PC-3 (cell line): ENCODE measurements around the gene UGT1A4.

ENCODE experiments used
- EZH2 ChIP-seq: fragments of 300-600 bp; sonication (generic); IDR thresholded peaks from one replicate; pipeline ENCODE4 v1.6.1; 2017; ENCODE audit warnings: antibody characterized with exemption, mild to moderate bottlenecking, low read length; ENCODE audit not compliant: unreplicated experiment
- EZH2phosphoT487 ChIP-seq: fragments of 300-600 bp; sonication (generic); IDR thresholded peaks from 2 replicates; pipeline ENCODE4 v1.6.1; 2018; ENCODE audit warnings: mild to moderate bottlenecking, antibody characterized with exemption, low read length, borderline replicate concordance
- TF ChIP-seq, protein P1 (sequence below): fragments of 300-600 bp; sonication (generic); conservative IDR thresholded peaks from 2 replicates; pipeline ENCODE4 v1.5.1; 2017; ENCODE audit warnings: antibody characterized with exemption, low read depth, mild to moderate bottlenecking, low read length

DNA sequence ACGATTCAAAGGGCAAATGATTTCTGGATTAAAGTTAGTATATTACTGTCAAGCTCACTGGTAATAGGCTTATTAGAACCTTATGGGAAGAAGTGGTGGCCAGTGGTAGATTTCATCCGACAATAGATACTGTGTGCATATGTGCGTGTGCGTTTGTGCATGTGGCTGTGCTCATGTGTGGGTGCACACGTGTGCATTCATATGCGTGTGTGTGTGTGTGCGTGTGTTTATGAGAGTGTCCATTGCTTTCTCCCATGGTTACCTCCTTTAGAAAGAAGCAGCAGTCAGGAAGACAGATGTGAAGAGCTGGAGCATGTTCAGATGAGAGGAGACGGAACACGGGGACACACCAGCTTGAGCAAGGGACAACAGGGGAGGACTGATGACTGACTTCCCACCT, 50.7 kb downstream of the UGT1A4 start:
- no peak for TF ChIP-seq EZH2
- no peak for TF ChIP-seq EZH2phosphoT487
- TF ChIP-seq, protein P1, sequence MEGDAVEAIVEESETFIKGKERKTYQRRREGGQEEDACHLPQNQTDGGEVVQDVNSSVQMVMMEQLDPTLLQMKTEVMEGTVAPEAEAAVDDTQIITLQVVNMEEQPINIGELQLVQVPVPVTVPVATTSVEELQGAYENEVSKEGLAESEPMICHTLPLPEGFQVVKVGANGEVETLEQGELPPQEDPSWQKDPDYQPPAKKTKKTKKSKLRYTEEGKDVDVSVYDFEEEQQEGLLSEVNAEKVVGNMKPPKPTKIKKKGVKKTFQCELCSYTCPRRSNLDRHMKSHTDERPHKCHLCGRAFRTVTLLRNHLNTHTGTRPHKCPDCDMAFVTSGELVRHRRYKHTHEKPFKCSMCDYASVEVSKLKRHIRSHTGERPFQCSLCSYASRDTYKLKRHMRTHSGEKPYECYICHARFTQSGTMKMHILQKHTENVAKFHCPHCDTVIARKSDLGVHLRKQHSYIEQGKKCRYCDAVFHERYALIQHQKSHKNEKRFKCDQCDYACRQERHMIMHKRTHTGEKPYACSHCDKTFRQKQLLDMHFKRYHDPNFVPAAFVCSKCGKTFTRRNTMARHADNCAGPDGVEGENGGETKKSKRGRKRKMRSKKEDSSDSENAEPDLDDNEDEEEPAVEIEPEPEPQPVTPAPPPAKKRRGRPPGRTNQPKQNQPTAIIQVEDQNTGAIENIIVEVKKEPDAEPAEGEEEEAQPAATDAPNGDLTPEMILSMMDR, result no peak
